Fibroblast of lung (primary cell): ENCODE measurements around the gene PLCH2. TPM values are rescaled to one million over a fixed set of nuclear protein-coding genes. Genes with fewer than 3 reads are reported as not detected.

Experiments
- DNase-seq, 2 donors: peaks; one replicate each; pipeline versions ENCODE4 v3.0.0 to v3.0.0-alpha.2; 2010; ENCODE audit warnings: low read depth in 2 of 2
- H2AFZ ChIP-seq: 2 replicates; pipeline ENCODE4 v1.5.1; 2012; ENCODE audit warnings: low read length, control low read depth, inconsistent platforms
- H3K27ac ChIP-seq: 2 replicates; pipeline ENCODE4 v1.5.1; 2011; ENCODE audit warnings: low read length, control low read depth; ENCODE audit not compliant: insufficient read depth
- H3K27me3 ChIP-seq: 2 replicates; pipeline ENCODE4 v1.5.1; 2011; ENCODE audit warnings: mild to moderate bottlenecking, low read length; ENCODE audit not compliant: control insufficient read depth, insufficient read depth
- H3K36me3 ChIP-seq: 2 replicates; pipeline ENCODE4 v1.5.1; 2011; ENCODE audit warnings: low read length; ENCODE audit not compliant: control insufficient read depth, insufficient read depth
- H3K4me1 ChIP-seq: 2 replicates; pipeline ENCODE4 v1.5.1; 2011; ENCODE audit warnings: low read length; ENCODE audit not compliant: control insufficient read depth, insufficient read depth; ENCODE audit errors: extremely low read depth
- H3K4me2 ChIP-seq: 2 replicates; pipeline ENCODE4 v1.5.1; 2011; ENCODE audit warnings: low read length, control low read depth; ENCODE audit not compliant: insufficient read depth; ENCODE audit errors: extremely low read depth
- H3K4me3 ChIP-seq, 4 experiments: fragments of 200-600 bp in 1 of 4; sonication (generic) in 1 of 4; replicated peaks in 1 of 4; 2 replicates each; pipeline ENCODE4 v1.5.1; 2011 to 2016; ENCODE audit warnings: low read length in 4 of 4, low read depth in 3 of 4, mild to moderate bottlenecking in 3 of 4, control low read depth in 2 of 4, inconsistent platforms in 1 of 4, mixed read lengths in 1 of 4; ENCODE audit not compliant: insufficient read depth in 1 of 4; ENCODE audit errors: control extremely low read depth in 1 of 4
- H3K79me2 ChIP-seq: 2 replicates; pipeline ENCODE4 v1.5.1; 2012; ENCODE audit warnings: mild to moderate bottlenecking, low read length, inconsistent platforms; ENCODE audit not compliant: control insufficient read depth, insufficient read depth
- H3K9ac ChIP-seq: 2 replicates; pipeline ENCODE4 v1.5.1; 2011; ENCODE audit warnings: mild to moderate bottlenecking, low read length, control low read depth; ENCODE audit not compliant: insufficient read depth
- H3K9me3 ChIP-seq: 2 replicates; pipeline ENCODE4 v1.5.1; 2012; ENCODE audit warnings: low read depth, low read length; ENCODE audit not compliant: control insufficient read depth, insufficient read depth
- H4K20me1 ChIP-seq: 2 replicates; pipeline ENCODE4 v1.5.1; 2011; ENCODE audit warnings: low read length; ENCODE audit not compliant: control insufficient read depth, insufficient read depth; ENCODE audit errors: extremely low read depth
- CTCF ChIP-seq, 2 donors: IDR thresholded peaks in 1 of 2; conservative IDR thresholded peaks in 1 of 2; 1 replicate in 1 of 2; 2 replicates in 1 of 2; pipeline ENCODE4 v1.5.1; 2011 to 2012; ENCODE audit warnings: low read length in 2 of 2, control low read depth in 1 of 2, inconsistent platforms in 1 of 2, low read depth in 1 of 2, mild to moderate bottlenecking in 1 of 2
- EZH2 ChIP-seq: IDR thresholded peaks from 2 replicates; pipeline ENCODE4 v1.5.1; 2012; ENCODE audit warnings: low read length, control low read depth, mild to moderate bottlenecking; ENCODE audit errors: missing control alignments
- polyA plus RNA-seq, 2 donors: library from polyadenylated mRNA; depleted of rRNA in 1 of 2; stranded (reverse) in 1 of 2; unstranded in 1 of 2; fragments of >200 nt; gene quantifications; 2 replicates each; pipeline ENCODE4 v1.2.1, GENCODE V29; 2011 to 2012; ENCODE audit warnings: missing spikeins in 1 of 2
- total RNA-seq: library from RNA; depleted of rRNA; stranded (reverse); fragments of >200 nt; gene quantifications from 2 replicates; pipeline ENCODE4 v1.2.1, GENCODE V29; 2014

Gene PLCH2
- total and polyA plus RNA-seq, 2 donors (not counting 1 experiment from before 2014, with no cell fraction given), result 0.02 to 0.17 TPM

- H3K27ac ChIP-seq, result no peak overlapping the region
- no peaks in the 10 kb centered on the region for H3K79me2 ChIP-seq
- no peak overlapping the region for H3K4me2 ChIP-seq
- no peak overlapping the region for H3K4me3 ChIP-seq
- no peaks in the 10 kb centered on the region for H3K36me3 ChIP-seq
- no peak overlapping the region for H2AFZ ChIP-seq
- H3K27me3 ChIP-seq, result peaks cover 14% of the 10 kb centered on the region
- H3K9me3 ChIP-seq, result no peaks in the 10 kb centered on the region
- H3K4me1 ChIP-seq, result no peaks in the 10 kb centered on the region
- no peaks in the 10 kb centered on the region for H4K20me1 ChIP-seq
- no peak for DNase-seq
- H3K9ac ChIP-seq, result no peak overlapping the region
- TF ChIP-seq CTCF (conservative IDR thresholded peaks at IDR 0.05 in 1 of 2, IDR thresholded peaks at IDR 0.05 in 1 of 2; ENCODE audit: low read depth in 1 of 2, low read length in 2 of 2) (no peak), EZH2 (no peak)
Measured at GRCh38 chr1:2535455-2535854, 59.4 kb downstream of the PLCH2 start.

GRCh38 chr1:2535981-2536380 is 59.9 kb downstream of the PLCH2 start:
- DNase-seq, result no peak
- no peaks in the 10 kb centered on the region for H3K79me2 ChIP-seq
- H3K4me2 ChIP-seq, result no peak overlapping the region
- H3K36me3 ChIP-seq, result no peaks in the 10 kb centered on the region
- H3K9me3 ChIP-seq, result no peaks in the 10 kb centered on the region
- TF ChIP-seq CTCF (conservative IDR thresholded peaks at IDR 0.05 in 1 of 2, IDR thresholded peaks at IDR 0.05 in 1 of 2; ENCODE audit: low read depth in 1 of 2, low read length in 2 of 2) (no peak), EZH2 (no peak)
- H3K27me3 ChIP-seq, result peaks cover 9% of the 10 kb centered on the region
- H3K27ac ChIP-seq, result no peak overlapping the region
- no peaks in the 10 kb centered on the region for H4K20me1 ChIP-seq
- H3K4me3 ChIP-seq, result no peak overlapping the region
- no peak overlapping the region for H3K9ac ChIP-seq
- H3K4me1 ChIP-seq, result no peaks in the 10 kb centered on the region
- H2AFZ ChIP-seq, result no peak overlapping the region

GRCh38 chr1:2537784-2538115 is 61.7 kb downstream of the PLCH2 start:
- Histone ChIP-seq H3K4me1 (no peaks in the 10 kb centered on the region), H2AFZ (no peak overlapping the region), H3K9me3 (no peaks in the 10 kb centered on the region), H3K27ac (no peak overlapping the region), H3K4me2 (no peak overlapping the region), H3K27me3 (peaks cover 7% of the 10 kb centered on the region), H3K79me2 (no peaks in the 10 kb centered on the region), H4K20me1 (no peaks in the 10 kb centered on the region), H3K9ac (no peak overlapping the region), H3K36me3 (no peaks in the 10 kb centered on the region), H3K4me3 (no peak overlapping the region)
- TF ChIP-seq CTCF (conservative IDR thresholded peaks at IDR 0.05 in 1 of 2, IDR thresholded peaks at IDR 0.05 in 1 of 2; ENCODE audit: low read depth in 1 of 2, low read length in 2 of 2) (no peak), EZH2 (no peak)
- DNase-seq, result no peak
